A549 (cell line): ENCODE measurements around the gene TRPM4. TPM values are rescaled to one million over a fixed set of nuclear protein-coding genes. Genes with fewer than 3 reads are reported as not detected.

Experiments
- ATAC-seq, 2 experiments: fragments of 200-7000 bp in 1 of 2; fragments of >200 bp in 1 of 2; cut with Nextera tagmentation in 1 of 2; cut with Tn5 transposase in 1 of 2; 3 replicates each; pipeline versions ENCODE4 v1.8.0 to v1.9.1; 2018 to 2020; ENCODE audit warnings: mild to moderate bottlenecking in 1 of 2, moderate library complexity in 1 of 2
- CTCF ChIA-PET: fragments of 300-600 bp; sonication (Branson Sonifier 250); formaldehyde crosslinking; extraction: SDS; loops from one replicate; lab custom pipeline; 2021; ENCODE audit warnings: antibody characterized with exemption, inconsistent platforms; lab: Yijun Ruan, JAX
- POLR2A ChIA-PET: fragments of 350-600 bp; formaldehyde crosslinking; extraction: SDS; loops from one replicate; lab custom pipeline; 2021; ENCODE audit warnings: antibody characterized with exemption, inconsistent platforms; lab: Yijun Ruan, JAX
- DNase-seq, 2 experiments: peaks; one replicate each; pipeline versions ENCODE4 v3.0.0 to v3.0.0-alpha.2; 2011 to 2016; ENCODE audit warnings: low read depth in 1 of 2, low spot score in 1 of 2
- FAIRE-seq: peaks from 2 replicates; lab custom pipeline; 2011; peaks lifted over from hg19 to GRCh38; lab: Jason Lieb, UNC
- H3K27ac ChIP-seq, 2 experiments: fragments of >200 bp; sonication (Bioruptor Twin); formaldehyde crosslinking; 3 replicates each; pipeline ENCODE4 v1.5.1; 2016 to 2017
- H3K4me1 ChIP-seq: fragments of >200 bp; sonication (Bioruptor Twin); formaldehyde crosslinking; 3 replicates; pipeline ENCODE4 v1.6.1; 2016
- H3K4me2 ChIP-seq: fragments of >200 bp; sonication (Bioruptor Twin); formaldehyde crosslinking; 3 replicates; pipeline ENCODE4 v1.6.1; 2016
- H3K4me3 ChIP-seq: fragments of >200 bp; sonication (Bioruptor Twin); formaldehyde crosslinking; 3 replicates; pipeline ENCODE4 v1.5.1; 2016
- H3K9me3 ChIP-seq: fragments of >200 bp; sonication (Bioruptor Twin); formaldehyde crosslinking; 3 replicates; pipeline ENCODE4 v1.6.1; 2016
- BCL3 ChIP-seq: fragments of >200 bp; sonication (Bioruptor Twin); formaldehyde crosslinking; IDR thresholded peaks from 3 replicates; pipeline ENCODE4 v1.6.1; 2016
- CBX2 ChIP-seq: fragments of 200-600 bp; sonication (generic); IDR thresholded peaks from 2 replicates; pipeline ENCODE4 v1.6.1; 2016; ENCODE audit warnings: low read depth, mild to moderate bottlenecking, borderline replicate concordance
- CEBPB ChIP-seq, 2 experiments: fragments of >200 bp in 1 of 2; sonication (Bioruptor Twin) in 1 of 2; formaldehyde crosslinking in 1 of 2; IDR thresholded peaks; 2 replicates each; pipeline ENCODE4 v1.6.1; 2012 to 2016
- CHD4 ChIP-seq: fragments of 200-600 bp; sonication (generic); IDR thresholded peaks from 2 replicates; pipeline ENCODE4 v1.6.1; 2016; ENCODE audit warnings: antibody characterized with exemption, mild to moderate bottlenecking, borderline replicate concordance
- CTCF ChIP-seq: fragments of >200 bp; sonication (Bioruptor Twin); formaldehyde crosslinking; IDR thresholded peaks from 3 replicates; pipeline ENCODE4 v1.5.1; 2016
- EHMT2 ChIP-seq: fragments of 200-600 bp; sonication (generic); IDR thresholded peaks from 2 replicates; pipeline ENCODE4 v1.6.1; 2016; ENCODE audit warnings: antibody characterized with exemption, low read depth, mild to moderate bottlenecking, moderate library complexity
- ELK1 ChIP-seq: fragments of 150-350 bp; IDR thresholded peaks from 2 replicates; pipeline ENCODE4 v1.6.1; 2014; ENCODE audit warnings: low read depth, mild to moderate bottlenecking, low read length
- EP300 ChIP-seq, 2 experiments: fragments of >200 bp; sonication (Bioruptor Twin); formaldehyde crosslinking; IDR thresholded peaks; 2 replicates in 1 of 2; 3 replicates in 1 of 2; pipeline ENCODE4 v1.6.1; 2016 to 2017
- ESRRA ChIP-seq: fragments of 150-350 bp; IDR thresholded peaks from 2 replicates; pipeline ENCODE4 v1.6.1; 2014; ENCODE audit warnings: mild to moderate bottlenecking, low read length, borderline replicate concordance
- FOSL2 ChIP-seq, 2 experiments: fragments of 450-650 bp in 1 of 2; fragments of >200 bp in 1 of 2; sonication (Bioruptor Twin) in 1 of 2; formaldehyde crosslinking; IDR thresholded peaks; 2 replicates each; pipeline versions ENCODE4 v1.5.0 to v1.6.1; 2016 to 2020; ENCODE audit warnings: mild to moderate bottlenecking in 1 of 2, moderate library complexity in 1 of 2
- GATA3 ChIP-seq: IDR thresholded peaks from 2 replicates; pipeline ENCODE4 v1.6.1; 2012; ENCODE audit warnings: borderline replicate concordance
- JUN ChIP-seq, 2 experiments: fragments of >200 bp; sonication (Bioruptor Twin); formaldehyde crosslinking; IDR thresholded peaks; 2 replicates in 1 of 2; 3 replicates in 1 of 2; pipeline ENCODE4 v1.6.1; 2016 to 2017
- KDM1A ChIP-seq: fragments of 200-600 bp; sonication (generic); IDR thresholded peaks from 2 replicates; pipeline ENCODE4 v1.6.1; 2016; ENCODE audit warnings: low read depth, mild to moderate bottlenecking
- KDM5A ChIP-seq: fragments of 200-600 bp; sonication (generic); IDR thresholded peaks from 2 replicates; pipeline ENCODE4 v1.6.1; 2016; ENCODE audit warnings: antibody characterized with exemption, mild to moderate bottlenecking
- MAX ChIP-seq: IDR thresholded peaks from 2 replicates; pipeline ENCODE4 v1.6.1; 2012
- MAZ ChIP-seq: fragments of 150-350 bp; IDR thresholded peaks from 2 replicates; pipeline ENCODE4 v1.6.1; 2014; ENCODE audit warnings: antibody characterized with exemption, low read depth, low read length, borderline replicate concordance
- MYC ChIP-seq: IDR thresholded peaks from 2 replicates; pipeline ENCODE4 v1.6.1; 2012; ENCODE audit warnings: mild to moderate bottlenecking, inconsistent platforms, low read length, improper control_type of control experiment, borderline replicate concordance
- PHF8 ChIP-seq: fragments of 200-600 bp; sonication (generic); IDR thresholded peaks from 2 replicates; pipeline ENCODE4 v1.6.1; 2016; ENCODE audit warnings: low read depth, mild to moderate bottlenecking, antibody characterized with exemption, moderate library complexity, borderline replicate concordance
- POLR2A ChIP-seq: IDR thresholded peaks from 2 replicates; pipeline ENCODE4 v1.6.1; 2012; ENCODE audit warnings: mild to moderate bottlenecking, low read length
- RAD21 ChIP-seq, 2 experiments: fragments of >200 bp in 1 of 2; sonication (Bioruptor Twin) in 1 of 2; formaldehyde crosslinking in 1 of 2; IDR thresholded peaks in 1 of 2; conservative IDR thresholded peaks in 1 of 2; 2 replicates in 1 of 2; 3 replicates in 1 of 2; pipeline ENCODE4 v1.6.1; 2012 to 2018; ENCODE audit warnings: inconsistent platforms in 1 of 2
- RARB ChIP-seq: fragments of 250-450 bp; sonication (Bioruptor Pico); IDR thresholded peaks from 2 replicates; pipeline ENCODE4 v1.8.0; 2021; ENCODE audit warnings: mild to moderate bottlenecking, moderate library complexity
- RCOR1 ChIP-seq: fragments of 150-350 bp; IDR thresholded peaks from 2 replicates; pipeline ENCODE4 v1.6.1; 2014; ENCODE audit warnings: antibody characterized with exemption, low read length, low read depth
- REST ChIP-seq: fragments of 200-600 bp; sonication (generic); IDR thresholded peaks from 2 replicates; pipeline ENCODE4 v1.6.1; 2016; ENCODE audit warnings: antibody characterized with exemption, mild to moderate bottlenecking, moderate library complexity
- RNF2 ChIP-seq: fragments of 200-600 bp; sonication (generic); IDR thresholded peaks from 2 replicates; pipeline ENCODE4 v1.6.1; 2016; ENCODE audit warnings: low read depth, mild to moderate bottlenecking, antibody characterized with exemption, moderate library complexity, borderline replicate concordance
- SREBF2 ChIP-seq: fragments of 450-650 bp; IDR thresholded peaks from 2 replicates; pipeline ENCODE4 v1.6.1; 2014; ENCODE audit warnings: mild to moderate bottlenecking, moderate library complexity
- TFCP2L1 ChIP-seq: fragments of 250-450 bp; sonication (Bioruptor Pico); IDR thresholded peaks from 2 replicates; pipeline ENCODE4 v1.5.0; 2021; ENCODE audit warnings: mild to moderate bottlenecking
- TP53 ChIP-seq: fragments of 250-450 bp; sonication (Bioruptor Pico); IDR thresholded peaks from 2 replicates; pipeline ENCODE4 v1.5.0; 2021; ENCODE audit warnings: mild to moderate bottlenecking, moderate library complexity
- ZSCAN20 ChIP-seq: fragments of 250-450 bp; sonication (Bioruptor Pico); IDR thresholded peaks from 2 replicates; pipeline ENCODE4 v1.8.0; 2022; ENCODE audit warnings: mild to moderate bottlenecking, moderate library complexity
- WGBS: methylation state at CpG from one replicate; pipeline ENCODE4 v1.1.6; 2017; ENCODE audit errors: missing lambda C conversion rate; 5-methylcytosine and 5-hydroxymethylcytosine counted together
- polyA plus RNA-seq, 4 experiments: library from polyadenylated mRNA; depleted of rRNA in 3 of 4; stranded (reverse); fragments of >200 nt; fragmentation: RNase III in 1 of 4; extraction: RNeasy Plus Mini Kit Qiagen cat#74134 plus additional on column Dnase treatment in 1 of 4; gene quantifications; 2 replicates in 3 of 4; 3 replicates in 1 of 4; pipeline ENCODE4 v1.2.3, GENCODE V29; 2011 to 2017

TRPM4 gene
- polyA plus RNA-seq, 2 of the 4 experiments (the other 2 are of a cell fraction), result 4.7 to 9.1 TPM

GRCh38 chr19:49136771-49137171 is 20.8 kb upstream of the TRPM4 start:
- CTCF ChIA-PET, result interaction anchor here (1.3 to 21.0 kb wide), 6 partner anchors 9 to 137 kb away, joined by 3 to 298 read pairs (median 14); partner anchors contain the start of gene LIN7B
- POLR2A ChIA-PET, result no interaction called here
- FAIRE-seq, result no peak

GRCh38 chr19:49140951-49141350 is 16.6 kb upstream of the TRPM4 start:
- CTCF ChIA-PET, result interaction anchor here (0.8 to 15.0 kb wide), 8 partner anchors 11 to 160 kb away, joined by 3 to 298 read pairs (median 6); partner anchors contain the start of genes LIN7B and PPFIA3
- Histone ChIP-seq H3K4me2 (no peak overlapping the region), H3K27ac (no peak overlapping the region), H3K4me1 (peaks cover 6% of the 10 kb centered on the region), H3K4me3 (no peak overlapping the region), H3K9me3 (no peaks in the 10 kb centered on the region)
- 90% methylated on average over 7 of the region's 7 CpGs for WGBS
- no peak for DNase-seq
- no peak for FAIRE-seq
- POLR2A ChIA-PET, result interaction anchor here (0.9 kb wide), 1 partner anchor 13 kb away, joined by 3 read pairs; no protein-coding TSS in a partner anchor
- no peak for ATAC-seq
- TF ChIP-seq MAX (no peak), EP300 (IDR thresholded peaks at IDR 0.05) (no peak), ELK1 (no peak), ESRRA (no peak), FOSL2 (IDR thresholded peaks at IDR 0.05) (no peak), FOSL2 (CRISPR knock-in tag; IDR thresholded peaks at IDR 0.05) (no peak), GATA3 (no peak), TFCP2L1 (CRISPR knock-in tag) (no peak), SREBF2 (no peak), REST (no peak), EHMT2 (no peak), RAD21 (conservative IDR thresholded peaks at IDR 0.05 in 1 of 2, IDR thresholded peaks at IDR 0.05 in 1 of 2) (no peak), RCOR1 (no peak), PHF8 (no peak)

More at GRCh38 chr19:49136771-49137171, 20.8 kb upstream of the TRPM4 start:
- no peak for ATAC-seq
- no peak overlapping the region for H3K4me3 ChIP-seq
- no peaks in the 10 kb centered on the region for H3K9me3 ChIP-seq
- no peak overlapping the region for H3K27ac ChIP-seq
- no peak overlapping the region for H3K4me2 ChIP-seq
- no peaks in the 10 kb centered on the region for H3K4me1 ChIP-seq
- WGBS, result 91% methylated on average over 10 of the region's 10 CpGs
- TF ChIP-seq MAX (no peak), CEBPB (IDR thresholded peaks at IDR 0.05) (no peak), KDM1A (no peak), RARB (CRISPR knock-in tag) (no peak), RNF2 (no peak), FOSL2 (IDR thresholded peaks at IDR 0.05) (no peak), FOSL2 (CRISPR knock-in tag; IDR thresholded peaks at IDR 0.05) (no peak), POLR2A (no peak), CTCF (no peak), MAZ (no peak), JUN (IDR thresholded peaks at IDR 0.05) (no peak), CBX2 (no peak), TP53 (CRISPR knock-in tag) (no peak), KDM5A (no peak), ZSCAN20 (CRISPR knock-in tag) (no peak), MYC (no peak), BCL3 (no peak), CHD4 (no peak)
- DNase-seq, result no peak
